Activated effector memory CD4-positive, alpha-beta T cell treated with Interleukin-2 at 50 U/mL for 16 hours (primary cell): ENCODE data around the gene ARMC9.
A peak's percentile ranks its signal among the peaks of the same experiment; 100 is the strongest.
"Not testable (repeated sequence)": the region's sequence is repeated elsewhere in the genome, so short reads cannot be mapped to it uniquely, and the experiment has no call there.

ENCODE experiments used
- DNase-seq: peaks from one replicate; pipeline ENCODE4 v3.0.0-alpha.2; 2020

The ARMC9 gene, protein sequence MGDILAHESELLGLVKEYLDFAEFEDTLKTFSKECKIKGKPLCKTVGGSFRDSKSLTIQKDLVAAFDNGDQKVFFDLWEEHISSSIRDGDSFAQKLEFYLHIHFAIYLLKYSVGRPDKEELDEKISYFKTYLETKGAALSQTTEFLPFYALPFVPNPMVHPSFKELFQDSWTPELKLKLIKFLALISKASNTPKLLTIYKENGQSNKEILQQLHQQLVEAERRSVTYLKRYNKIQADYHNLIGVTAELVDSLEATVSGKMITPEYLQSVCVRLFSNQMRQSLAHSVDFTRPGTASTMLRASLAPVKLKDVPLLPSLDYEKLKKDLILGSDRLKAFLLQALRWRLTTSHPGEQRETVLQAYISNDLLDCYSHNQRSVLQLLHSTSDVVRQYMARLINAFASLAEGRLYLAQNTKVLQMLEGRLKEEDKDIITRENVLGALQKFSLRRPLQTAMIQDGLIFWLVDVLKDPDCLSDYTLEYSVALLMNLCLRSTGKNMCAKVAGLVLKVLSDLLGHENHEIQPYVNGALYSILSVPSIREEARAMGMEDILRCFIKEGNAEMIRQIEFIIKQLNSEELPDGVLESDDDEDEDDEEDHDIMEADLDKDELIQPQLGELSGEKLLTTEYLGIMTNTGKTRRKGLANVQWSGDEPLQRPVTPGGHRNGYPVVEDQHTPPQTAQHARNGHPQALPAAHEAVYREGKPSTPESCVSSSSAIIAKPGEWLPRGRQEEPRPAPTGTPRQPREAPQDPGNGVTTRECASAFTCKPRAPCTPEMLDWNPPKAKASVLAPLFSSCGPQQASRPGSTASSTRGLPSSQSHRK

DNA sequence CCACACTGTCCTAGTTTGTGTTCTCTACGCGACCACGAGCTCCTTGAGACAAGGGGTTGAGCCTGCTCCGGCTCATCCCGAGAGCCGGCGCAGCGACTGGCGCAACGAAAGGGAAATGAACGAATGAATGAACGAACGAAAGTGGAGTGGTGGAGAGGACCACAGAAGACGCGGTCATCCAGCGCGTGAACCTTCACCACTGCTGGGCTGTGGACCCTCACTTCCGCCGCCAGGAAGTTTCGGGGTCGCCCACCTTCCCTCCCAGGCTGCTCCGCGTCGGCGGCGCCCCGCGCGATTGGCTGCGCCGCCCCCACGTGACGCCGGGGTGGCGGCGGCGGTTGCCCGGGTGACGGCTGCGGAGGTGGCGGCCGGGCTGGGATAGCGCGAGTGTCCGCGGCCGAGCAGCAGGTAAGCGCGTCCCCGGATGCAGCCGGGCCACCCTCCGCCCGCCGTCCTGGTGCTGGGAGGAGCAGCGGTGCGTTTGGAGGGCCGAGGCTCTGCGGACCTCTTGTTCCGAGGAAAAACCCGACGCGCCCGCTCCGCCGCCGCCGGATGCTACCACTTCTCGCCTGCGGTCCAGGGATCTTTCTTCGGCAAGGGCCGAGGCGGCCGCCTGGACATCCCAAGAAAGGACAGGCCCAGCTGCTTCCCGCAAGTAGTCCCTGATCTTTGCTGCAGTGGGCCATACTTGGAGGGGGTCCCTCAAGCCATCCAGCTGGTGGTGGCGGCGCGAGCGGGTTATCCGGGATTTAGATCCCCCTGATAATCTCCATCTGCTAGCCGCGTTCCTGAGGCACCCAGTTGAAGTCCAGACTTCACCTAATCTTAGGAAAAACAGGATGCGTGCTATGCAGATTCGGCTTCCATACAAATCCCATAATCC, at the start of gene ARMC9:
TSS of gene ARMC9 (plus strand) at position 341 of the 883 bp plus-strand sequence. CDS start 7,608 bp downstream, outside the sequence.
- DNase-seq, result peak; percentile 54

DNA sequence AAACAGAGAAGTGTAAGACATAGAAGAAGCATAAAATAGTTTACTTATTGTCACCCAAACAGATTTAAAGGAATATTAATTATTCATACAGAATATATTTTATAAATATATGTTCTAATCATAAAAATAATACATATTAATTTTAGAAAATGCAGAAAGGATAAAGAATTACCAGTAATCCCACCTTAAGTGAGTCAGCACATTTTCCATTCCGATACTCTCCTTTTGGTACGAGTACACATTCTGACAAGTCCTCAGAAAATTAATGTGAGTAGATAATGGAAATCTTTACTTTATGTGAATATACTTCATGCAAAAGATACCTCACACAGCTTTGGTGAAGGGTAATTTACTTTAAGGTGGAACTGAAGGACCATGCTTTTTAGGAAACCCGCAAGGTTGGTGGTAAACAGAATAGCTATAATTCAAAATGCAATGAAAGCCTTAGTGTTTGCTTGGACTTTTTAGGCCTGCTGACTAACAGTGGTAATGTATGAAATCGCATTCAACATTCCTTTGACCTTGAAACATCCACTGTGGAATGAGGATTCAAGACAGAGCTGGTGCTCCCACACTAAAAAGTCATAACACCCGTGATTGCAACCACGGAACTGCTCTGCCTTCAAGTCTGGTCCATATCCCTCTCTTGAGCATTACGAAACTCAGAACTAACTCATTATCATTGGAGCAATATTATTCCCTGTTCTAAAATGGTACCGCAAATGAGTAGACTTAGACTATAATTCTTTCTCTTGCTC, 45.5 kb upstream of the ARMC9 start:
- DNase-seq, result no peak

DNA sequence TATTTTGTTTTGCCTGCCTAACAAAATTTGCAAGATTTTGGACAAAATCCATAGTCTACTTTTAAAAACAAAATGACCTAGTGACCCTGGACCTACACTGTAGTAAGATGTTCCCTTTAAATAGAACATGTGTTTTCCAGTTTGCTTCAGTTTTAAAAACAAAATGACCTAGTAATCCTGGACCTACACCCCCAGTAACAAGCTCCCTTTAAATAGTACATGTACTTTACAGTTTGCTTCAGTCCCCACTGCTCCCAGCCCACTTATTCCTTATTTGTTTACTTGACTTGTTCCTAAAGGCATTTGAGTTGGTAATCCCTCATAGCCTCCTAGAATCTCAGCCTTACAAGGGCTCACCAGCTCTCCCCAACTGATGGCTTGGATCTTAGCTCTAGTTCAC, 39.1 kb upstream of the ARMC9 start:
- no peak for DNase-seq

DNA sequence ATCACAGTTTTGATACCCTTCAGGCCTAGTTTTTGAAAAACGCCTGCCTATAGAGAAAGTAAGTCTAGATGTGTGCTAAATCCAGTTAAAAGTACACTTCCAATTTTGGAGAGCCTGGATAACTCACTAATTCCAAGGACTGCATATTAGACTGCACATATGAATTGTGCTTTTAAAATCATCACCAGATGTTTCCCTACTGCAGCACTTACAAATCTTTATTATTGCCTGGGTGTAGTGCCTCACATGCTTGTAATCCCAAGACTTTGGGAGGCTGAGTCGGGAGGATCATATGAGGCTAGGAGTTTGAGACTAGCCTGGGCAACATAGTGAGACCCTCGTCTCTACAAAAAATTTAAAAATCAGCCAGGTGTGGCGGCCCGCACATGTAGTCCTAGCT, 37.7 kb upstream of the ARMC9 start:
- DNase-seq, result no peak

DNA sequence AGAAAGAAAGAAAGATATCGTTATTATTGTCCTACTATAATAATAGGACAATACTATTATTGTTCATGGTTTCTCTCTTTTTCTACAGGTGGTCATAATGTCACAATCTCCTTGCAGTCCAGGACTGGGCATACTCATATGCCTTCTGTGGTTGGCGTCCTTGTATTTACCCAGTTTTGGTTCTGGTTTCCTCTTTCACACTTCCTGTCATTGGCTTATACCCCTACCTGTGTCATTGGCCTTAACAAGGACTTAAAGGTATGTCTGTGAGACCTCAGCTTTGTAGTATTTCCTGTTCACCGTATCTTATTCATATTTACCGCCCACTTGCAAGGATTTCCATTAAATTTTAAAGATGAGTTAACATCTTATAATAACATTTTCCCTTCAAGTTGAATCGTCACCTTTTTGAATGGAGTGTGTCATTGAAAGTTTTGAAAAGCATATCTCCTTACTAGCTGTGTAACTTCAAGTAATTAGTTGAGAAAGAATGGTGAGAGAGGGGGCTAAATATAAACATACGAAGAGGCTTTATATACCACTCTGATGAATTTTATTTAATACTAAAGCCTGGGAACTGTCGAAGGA, 37.1 kb upstream of the ARMC9 start:
- DNase-seq, result no peak

DNA sequence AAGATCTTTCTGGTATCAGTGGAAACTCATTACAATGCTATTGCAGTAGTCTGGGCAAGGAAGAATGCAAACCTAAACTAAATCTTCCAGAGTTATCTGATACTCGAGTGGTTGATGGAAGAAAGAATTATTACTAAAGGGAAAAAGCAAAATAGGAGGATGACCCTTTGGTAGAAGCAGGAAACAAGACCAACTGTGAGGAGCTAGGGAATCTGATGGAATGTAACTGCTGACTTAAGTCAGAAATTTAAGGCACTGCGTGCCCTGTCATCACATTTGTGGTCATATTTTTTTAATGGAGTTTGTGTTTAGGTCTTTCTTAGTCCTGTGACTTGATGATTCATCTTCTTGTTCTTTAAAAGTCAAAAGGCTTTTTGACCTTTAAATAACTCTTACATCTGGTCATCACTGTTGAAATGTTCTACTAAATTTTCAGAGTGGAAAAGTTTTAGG, 36.5 kb upstream of the ARMC9 start:
- DNase-seq, result no peak

DNA sequence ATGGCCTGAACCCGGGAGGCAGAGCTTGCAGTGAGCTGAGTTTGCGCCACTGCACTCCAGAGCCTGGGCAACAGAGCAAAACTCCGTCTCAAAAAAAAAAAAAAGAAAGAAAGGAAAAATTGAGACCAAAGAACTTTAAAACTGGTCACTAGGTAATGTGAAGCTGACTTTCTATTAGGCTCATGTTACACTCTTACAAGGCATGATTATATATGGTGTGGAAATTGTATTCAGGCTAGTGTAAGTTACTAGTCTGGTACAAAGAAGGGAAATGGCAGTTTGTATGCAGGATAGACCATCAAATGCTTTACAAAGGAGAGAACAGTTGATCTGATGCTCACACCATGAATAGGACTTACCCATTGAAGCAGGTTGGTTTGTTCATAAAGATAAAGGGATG, 35.4 kb upstream of the ARMC9 start:
- DNase-seq, result no peak

DNA sequence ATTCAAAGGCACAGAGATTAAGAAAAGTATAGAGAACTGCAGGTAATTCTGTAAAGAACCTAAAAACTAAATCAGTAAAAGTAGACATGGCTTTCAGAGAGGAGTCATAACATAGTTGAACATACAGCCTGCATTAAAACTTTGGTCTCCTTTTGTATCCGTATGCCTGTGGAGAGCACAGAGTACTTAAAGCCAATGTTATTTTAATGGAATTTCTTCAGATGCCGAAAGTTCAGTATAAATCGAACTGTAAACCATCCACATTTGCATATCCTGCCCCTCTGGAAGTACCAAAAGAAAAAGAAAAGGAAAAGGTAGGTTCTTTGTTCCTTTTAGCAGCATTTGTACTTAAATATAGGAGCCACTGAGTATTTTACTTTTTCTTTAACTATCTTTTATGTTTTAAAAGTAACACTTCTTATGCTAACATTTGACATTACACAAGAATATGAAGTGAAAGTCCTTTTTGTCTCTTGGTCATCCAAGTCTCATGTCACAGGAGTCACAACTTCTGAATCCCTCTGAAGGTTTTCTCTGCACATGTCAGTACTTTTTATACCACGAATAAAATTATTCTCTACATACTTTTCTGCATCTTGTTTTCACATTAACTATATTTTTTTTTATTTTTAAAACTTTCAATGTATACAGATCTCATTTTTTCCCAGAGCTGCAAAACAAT, 34.9 kb upstream of the ARMC9 start:
- DNase-seq, result no peak

DNA sequence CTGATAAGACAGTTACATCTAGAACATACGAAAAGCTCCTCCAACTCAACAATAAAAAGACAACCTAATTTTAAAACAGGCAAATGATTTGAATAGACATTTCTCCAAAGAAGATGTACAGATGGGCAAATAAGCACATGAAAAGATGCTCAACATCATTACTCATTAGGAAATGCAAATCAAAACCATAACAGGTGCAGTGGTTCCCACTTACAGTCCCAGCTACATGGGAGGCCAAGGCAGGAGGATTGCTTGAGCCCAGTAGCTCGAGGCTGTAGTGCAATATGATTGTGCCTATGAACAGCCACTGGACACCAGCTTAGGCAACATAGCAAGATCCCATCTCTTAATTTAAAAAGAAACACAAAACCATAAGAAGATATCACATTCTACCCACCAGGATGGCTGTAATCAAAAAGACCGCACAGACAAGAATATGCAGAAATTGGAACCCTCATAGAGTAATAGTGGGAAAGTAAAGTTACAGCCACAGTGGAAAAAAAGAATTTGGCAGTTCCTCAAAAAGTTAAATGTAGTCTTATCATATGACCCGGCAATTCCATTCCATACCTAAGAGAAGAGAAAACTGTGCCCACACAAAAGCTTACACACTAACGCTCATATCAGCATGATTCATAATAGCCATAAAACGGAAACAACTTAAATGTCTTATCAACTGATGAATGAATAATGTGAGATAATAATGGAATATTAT, 30.5 kb upstream of the ARMC9 start:
- DNase-seq, result no peak

DNA sequence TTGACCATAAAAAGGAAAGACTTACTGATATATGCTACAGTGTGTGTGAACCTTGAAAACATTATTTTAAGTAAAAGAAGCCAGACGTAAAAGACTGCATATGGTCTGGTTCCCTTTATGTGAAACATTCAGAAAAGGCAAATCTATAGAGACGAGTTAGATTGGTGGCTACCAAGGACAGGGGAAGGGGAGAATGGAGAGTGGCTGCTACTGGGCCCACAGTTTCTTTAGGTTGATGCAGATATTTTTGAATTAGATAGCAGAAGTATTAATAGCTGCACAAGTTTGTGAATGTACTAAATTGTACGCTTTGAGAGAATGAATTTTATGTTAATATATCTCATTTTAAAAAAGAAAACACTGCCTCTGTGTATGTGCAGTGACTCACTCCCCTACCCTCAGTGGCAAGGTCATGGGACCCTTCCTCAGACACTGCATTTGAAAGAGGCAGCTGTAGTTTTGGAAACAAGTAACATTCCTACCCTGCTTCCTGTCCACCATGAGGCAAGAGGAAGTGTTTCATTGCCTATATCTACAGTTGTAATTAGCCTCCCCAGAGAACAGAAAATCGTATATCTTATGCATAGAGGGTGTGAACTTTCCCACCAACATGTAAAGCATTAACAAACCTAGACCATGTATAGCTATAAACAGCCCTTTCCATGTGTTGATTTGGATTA, 29.8 kb upstream of the ARMC9 start:
- no peak for DNase-seq

DNA sequence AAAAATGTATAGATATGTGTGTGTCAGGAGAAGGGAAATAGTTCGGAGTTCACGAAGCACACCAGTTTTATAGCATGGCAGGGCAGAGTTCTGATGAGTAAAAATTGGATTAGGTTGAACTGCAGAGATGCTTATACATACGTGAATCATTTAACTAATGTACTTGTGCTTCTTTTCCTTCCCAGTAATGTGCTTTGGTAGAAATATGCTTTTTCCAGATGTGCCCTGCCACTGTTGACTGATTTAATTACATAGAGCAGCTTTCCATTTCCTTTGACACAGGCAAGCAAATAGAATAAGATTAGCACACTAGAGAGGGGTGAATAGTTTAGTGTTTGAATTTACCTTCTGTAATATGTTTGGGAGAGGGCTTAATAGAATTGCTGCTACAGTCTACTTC, 28.9 kb upstream of the ARMC9 start:
- DNase-seq, result no peak

DNA sequence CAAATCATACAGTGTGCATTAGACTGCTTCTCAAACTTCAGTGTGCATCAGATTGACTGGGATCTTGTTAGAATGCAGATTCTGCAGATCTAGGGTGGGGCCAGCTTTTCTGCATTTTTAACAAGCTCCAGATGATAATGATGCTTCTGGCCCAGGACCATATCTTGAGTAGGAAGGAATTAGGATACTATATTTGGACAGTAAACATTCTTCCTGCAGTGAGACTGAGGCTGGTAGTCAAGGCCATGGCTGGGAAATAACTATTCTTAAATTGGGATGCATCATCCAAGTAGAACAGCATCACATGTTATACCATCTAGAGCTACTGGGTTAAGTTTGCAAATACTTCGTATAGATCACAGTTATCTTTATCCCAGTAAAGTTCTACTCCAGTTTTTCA, 28.4 kb upstream of the ARMC9 start:
- no peak for DNase-seq

DNA sequence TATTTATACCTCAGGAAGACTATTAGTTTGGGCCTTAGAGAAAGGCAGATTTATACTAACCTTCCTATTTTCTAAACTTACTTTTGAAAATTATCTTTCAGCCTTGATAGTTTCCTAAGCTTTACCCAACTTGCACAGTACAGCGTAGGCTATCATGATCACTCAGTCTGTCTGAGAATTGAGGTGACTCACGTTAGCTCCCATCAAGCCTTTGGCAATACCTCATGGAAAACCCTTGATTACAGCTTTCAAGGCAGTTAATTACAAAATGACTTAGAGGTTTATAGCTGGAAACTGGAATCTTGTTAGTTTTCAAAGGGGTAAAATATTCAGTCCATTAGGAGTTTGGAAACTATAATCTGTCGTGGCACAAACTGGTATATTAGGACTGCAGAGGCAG, 26.4 kb upstream of the ARMC9 start:
- DNase-seq, result no peak

DNA sequence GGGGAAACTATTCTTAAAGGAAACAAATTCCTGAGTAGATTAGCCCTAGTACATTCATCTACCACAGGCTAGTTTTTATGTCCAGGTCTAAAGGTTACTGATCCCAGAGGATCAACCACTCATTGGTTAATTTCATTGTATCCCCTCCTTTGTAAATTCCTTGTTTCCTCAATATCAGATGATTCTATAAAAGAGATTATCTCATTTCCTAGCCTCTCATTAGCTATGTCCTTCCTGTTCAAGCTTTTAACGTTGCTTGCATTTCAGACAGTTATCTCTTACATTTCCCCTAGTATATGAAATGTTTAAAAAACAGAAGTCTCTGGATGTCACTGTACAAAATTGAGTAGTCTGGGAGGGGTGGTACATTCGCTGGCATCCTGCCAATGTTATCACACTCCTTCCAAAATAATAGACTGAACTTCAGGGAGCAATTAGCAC, 24.2 kb upstream of the ARMC9 start:
- DNase-seq, result no peak

DNA sequence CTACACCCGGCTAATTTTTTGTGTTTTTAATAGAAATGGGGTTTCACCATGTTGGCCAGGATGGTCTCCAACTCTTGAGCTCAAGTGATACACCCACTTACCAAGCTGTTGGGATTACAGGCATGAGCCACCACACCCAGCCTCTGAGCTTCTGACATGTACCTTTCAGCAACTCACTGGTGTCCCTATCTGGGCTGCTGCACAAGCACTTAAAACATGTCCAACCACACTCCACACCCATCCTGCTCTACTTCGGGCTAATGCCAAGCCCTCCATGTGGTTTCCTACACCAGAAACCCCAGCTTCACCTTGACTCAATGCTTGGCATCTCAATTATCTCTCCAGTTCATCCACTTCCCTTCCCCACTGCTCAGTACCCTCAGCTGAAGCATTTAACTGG, 22.4 kb upstream of the ARMC9 start:
- DNase-seq, result no peak

DNA sequence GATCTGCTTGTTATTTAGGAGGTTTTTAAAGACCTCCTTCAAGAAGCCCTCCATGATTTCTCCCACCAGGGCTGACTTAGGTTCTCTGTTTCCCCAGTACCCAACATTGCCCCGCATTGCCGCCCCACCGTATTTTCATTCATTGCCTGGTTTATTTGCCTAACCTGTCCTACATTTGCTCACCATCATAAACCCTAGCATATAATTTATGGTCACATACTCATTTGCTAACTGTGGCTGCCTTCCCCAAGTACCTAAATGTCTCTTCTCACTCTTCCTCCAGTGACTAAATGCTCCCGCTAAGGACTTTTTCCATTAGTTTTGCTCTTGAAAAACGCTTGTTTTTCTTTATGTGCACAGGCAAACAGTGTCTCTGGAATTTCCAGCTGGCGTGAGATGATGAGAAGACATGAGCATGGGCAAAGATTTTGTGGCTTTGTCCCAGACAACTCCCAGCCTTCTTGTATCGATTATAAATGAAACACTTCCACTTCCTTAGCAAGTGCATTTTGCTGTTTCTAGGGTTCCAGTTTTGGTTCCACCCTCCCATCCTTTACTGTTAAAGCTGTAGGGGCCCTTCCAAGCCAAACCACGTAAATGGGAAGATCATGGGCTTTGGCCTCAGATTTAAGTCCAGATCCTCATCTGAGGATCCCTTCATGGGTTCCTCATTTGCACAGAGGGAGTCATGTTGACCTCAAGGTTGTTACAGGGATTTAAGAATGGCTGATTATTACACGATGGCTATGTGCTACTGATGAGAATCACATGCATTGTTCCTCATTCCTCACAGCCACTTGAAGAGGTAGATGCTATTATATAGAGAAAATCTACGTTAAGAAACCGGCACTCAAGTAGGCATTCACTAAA, 21.0 kb upstream of the ARMC9 start:
- DNase-seq, result no peak

DNA sequence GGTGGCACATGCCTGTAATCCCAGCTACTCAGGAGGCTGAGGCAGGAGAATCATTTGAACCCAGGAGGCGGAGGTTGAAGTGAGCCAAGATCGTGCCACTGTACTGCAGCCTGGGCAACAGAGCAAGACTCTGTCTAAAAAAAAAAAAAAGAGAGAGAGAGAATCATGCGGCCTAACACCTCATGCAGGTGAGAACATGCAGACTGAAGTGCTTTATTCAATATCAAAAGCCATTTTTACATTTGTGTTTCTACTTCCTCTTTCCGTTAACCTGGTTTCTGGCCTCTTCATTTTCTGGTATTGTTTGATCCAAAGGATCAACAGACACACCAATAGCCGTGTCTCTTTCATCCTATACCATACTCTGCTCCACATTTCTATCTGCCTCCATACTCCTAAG, 19.6 kb upstream of the ARMC9 start:
- not testable (repeated sequence) for DNase-seq

DNA sequence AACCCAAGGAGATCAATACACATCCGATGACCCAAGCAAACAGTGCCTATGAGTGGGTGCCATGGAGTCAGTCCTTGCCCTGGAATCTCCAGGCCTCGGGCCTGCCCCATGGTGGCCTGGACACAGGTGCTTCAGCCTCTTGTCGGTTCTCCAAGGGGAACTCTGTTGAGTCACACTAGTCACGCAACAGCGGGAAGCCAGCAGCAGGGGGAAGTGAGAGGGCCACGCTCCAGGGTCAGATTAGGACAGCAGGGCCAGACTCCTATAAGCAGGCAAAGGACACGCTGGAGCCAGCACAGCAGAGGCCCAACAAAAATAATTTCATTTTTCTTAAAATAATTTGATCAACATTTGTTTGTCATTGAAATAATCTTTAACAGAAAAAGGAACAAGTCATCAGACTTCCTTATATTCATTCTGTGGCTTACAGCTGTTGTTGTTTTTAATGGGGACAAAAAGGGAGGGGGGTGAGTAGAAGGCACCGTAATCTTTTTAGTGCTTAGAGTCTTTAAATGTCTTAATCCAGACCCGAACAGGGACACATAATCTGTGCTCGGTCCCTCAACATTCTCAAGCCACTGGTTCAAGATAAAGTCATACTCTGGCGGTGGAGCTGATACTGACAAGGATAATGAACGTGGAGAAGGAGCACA, 16.4 kb upstream of the ARMC9 start:
- DNase-seq, result no peak
